NCI-H2107 (cell line): ENCODE results near the gene PDE10A.

Experiments used
- DNase-seq: peaks from one replicate; lab custom pipeline; 2025; lab: John Stamatoyannopoulos, UW

The PDE10A gene

DNA sequence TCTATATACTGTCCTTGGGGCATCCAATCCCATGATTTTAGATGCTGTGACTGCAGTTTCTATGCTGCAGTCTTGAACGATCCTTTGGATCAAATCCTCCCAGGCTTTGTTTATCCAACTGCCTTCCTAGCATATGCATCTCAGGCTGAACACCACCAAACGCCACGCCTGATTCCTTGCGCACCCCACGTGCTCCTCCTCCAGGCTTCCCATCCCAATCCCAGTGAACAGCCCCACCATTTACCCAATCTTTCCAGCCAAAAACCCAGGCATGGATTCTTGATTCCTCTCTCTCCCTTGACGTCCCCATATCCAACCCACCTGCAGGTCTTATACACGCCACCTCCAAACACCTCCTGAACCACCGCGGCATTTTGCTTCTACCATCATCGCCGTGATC is 7.8 kb downstream of the PDE10A start:
- no peak for DNase-seq

- DNase-seq = no peak
These were observed 8.9 kb downstream of the PDE10A start for GRCh38 chr6:165654144-165654543.

GRCh38 chr6:165653607-165654006 is 9.4 kb downstream of the PDE10A start:
- no peak for DNase-seq

DNA sequence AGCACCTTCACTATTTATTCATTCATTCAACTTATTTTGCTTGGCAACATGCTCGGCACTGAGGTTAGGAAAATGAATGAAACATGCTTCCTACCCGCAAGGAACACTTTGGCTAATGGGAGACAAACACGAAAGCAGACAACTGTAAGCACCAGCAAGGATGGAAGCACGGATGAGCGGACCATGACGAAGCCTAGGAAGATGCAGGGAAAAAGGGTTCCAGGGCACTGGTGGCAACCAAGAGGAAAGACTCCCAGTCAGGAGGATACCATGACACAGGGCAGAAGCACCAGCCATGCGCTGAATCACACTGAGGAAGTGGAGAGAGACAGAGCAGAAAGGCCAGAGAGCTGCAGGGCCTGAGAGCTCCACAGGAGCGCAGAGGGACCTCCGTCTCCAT is 9.8 kb downstream of the PDE10A start:
- no peak for DNase-seq

GRCh38 chr6:165652766-165653165 is 10.3 kb downstream of the PDE10A start:
- DNase-seq = no peak

GRCh38 chr6:165649166-165650137 is 13.6 kb downstream of the PDE10A start:
- DNase-seq = no peak

- no peak for DNase-seq
These were observed 16.0 kb downstream of the PDE10A start for GRCh38 chr6:165647041-165647440.

DNA sequence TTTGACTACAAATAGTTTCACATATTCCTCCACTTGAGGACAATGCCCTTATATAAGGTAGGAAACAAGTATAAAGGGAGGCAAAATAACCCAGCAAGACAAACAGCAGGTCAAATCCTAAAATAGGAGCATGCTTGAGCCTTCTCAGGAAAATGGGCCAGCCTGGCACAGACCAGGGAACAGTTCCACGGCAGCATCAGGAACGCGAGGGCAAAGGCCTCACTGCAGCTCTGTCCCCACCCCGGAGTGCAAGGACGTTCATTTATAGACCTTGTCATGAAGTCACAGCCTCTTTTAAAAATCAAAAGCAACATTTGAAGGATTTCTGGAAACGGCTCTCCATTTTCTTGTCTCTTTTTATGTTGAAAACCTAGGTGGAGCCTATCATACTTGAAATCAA is 17.1 kb downstream of the PDE10A start:
- no peak for DNase-seq

DNA sequence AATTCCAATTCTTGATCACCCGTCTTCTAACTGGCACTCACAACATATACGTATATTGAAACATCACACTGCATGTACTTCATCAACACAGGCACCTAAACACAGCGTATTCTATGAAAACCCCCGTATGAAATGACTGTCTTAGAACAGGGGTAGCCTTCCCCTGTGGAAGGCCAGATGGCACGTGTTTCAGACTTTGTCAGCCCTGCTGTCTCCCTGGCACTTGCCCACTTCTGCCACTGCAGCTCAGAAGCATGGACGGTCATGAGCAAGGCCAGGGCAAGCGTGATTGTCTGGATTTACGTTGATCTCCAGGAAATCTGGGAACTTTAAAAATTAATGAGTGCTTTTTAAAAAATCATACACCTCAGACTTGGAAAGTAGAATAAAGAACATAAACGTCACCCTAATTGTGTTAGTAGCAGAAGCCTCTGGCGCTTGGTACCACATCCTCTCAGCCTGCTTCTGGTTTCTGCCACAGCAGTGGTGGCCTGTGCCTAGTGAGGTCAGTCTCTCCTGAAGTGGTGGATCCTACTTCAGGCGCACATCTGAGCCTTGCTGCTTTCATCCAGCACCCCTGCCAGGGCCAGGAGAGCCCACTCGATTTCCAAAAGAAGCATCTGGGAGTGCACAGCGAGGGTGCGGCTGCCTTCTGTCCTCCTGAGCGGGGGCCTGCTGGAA is 18.3 kb downstream of the PDE10A start:
- no peak for DNase-seq

- no peak for DNase-seq
These were observed 20.0 kb downstream of the PDE10A start for GRCh38 chr6:165643015-165643414.

- DNase-seq = no peak
These were observed 21.3 kb downstream of the PDE10A start for GRCh38 chr6:165641672-165642156.

DNA sequence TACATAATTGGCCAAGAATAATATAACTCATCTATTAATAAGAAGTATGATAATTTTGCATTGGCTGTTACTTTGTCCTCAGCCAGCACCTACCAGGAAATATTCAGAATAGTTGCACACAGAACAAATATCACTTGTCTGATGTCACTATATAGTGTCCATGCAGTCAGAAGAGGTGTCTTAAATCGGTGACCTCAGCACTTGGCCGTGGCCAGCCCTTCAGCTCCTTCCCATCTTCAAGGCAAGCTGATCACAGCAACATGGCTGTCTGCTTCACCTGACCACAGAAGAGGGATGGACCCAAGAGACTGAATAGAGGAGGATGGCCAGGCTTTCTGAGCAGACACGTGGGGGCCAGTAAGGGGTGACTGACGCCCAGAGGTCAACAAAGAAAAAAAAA is 22.2 kb downstream of the PDE10A start:
- no peak for DNase-seq

DNA sequence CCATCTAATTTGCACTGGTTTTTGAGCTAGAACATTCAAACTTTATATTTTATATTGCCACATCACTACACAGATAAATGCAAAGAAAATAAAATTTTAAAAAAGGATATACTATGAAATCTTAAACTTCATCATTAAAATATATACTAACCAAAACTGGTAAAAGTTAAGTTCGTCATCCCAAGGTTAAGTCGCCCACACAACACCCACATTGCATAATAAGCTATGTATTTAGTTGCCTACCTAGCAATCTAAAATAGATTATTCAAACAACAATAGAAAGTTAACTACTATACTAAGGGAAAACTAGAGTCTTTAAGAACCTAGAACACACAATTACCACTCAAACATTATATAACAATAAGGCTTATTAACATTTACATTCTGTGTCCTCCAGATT is 24.5 kb downstream of the PDE10A start:
- DNase-seq = no peak

DNA sequence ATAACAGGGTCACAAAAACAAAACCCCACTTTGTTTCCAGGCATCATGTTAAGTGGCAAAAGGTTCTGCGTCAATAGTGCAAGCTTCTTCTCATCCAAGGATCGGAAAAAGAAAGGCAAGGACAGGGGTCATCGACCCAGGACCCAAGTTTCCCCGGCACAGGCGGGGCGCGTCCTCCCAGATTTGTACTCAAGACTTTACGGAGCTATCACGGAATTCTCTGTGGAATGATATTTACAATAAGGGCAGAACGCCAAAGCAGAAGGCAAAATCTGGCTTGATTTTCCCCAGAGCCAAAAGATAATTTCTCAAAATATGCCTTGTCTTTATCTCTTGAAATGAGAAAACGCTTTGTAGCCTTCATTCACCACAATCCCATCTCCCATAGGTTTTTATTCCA is 25.5 kb downstream of the PDE10A start:
- no peak for DNase-seq

DNA sequence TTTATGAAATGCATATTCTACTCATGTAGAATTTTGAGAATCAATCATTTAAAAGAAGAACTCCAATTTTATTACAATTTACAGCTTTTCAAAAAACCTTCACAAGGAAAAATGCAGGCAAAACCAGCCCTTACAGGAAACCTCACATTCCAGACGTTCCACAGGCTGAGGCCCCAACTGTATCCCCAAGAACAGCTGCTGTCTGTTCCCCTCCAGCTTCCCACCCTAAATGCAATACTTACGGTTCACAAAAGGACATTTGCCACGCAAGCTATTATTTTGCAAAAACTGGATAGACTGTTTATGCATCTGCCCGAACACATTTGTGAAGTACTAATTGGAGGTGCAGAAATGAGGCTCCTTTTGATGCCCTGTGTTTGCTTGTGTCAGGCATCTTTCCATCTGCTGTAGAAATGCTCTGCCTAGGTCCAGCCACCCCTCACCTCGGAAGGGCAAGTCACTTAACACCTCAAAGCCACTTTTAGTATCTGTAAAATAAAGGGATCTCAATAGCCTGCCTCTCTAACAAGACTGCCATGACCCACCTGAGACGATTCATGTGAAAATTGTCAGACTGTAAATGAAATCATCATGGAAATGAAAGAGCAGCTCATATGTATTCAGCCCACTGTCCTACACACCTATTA is 26.5 kb downstream of the PDE10A start:
- DNase-seq = no peak

GRCh38 chr6:165635965-165636364 is 27.1 kb downstream of the PDE10A start:
- DNase-seq = no peak

- DNase-seq = no peak
These were observed 28.8 kb downstream of the PDE10A start for GRCh38 chr6:165634101-165634880.

DNA sequence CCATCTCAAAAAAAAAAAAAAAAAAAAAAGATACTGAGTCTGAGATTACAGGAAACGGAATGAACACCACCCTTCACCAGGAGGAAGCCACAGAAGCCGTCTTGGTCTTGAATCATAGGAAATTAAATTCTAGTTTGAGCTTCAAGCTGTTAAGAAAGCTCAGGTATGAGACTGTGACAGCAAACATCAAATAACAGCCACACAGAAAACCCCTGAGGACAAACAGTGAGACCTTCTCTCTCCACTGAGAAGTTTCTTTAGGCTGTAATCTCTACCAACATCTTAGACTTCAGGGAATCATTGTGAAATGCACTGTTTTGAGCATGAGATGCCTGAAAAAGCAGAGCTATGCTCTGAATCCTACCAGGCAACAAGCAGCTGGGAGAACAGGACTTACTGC is 30.8 kb downstream of the PDE10A start:
- no peak for DNase-seq

- no peak for DNase-seq
These were observed 32.5 kb downstream of the PDE10A start for GRCh38 chr6:165630544-165630953.

- no peak for DNase-seq
These were observed 34.1 kb downstream of the PDE10A start for GRCh38 chr6:165628955-165629354.

DNA sequence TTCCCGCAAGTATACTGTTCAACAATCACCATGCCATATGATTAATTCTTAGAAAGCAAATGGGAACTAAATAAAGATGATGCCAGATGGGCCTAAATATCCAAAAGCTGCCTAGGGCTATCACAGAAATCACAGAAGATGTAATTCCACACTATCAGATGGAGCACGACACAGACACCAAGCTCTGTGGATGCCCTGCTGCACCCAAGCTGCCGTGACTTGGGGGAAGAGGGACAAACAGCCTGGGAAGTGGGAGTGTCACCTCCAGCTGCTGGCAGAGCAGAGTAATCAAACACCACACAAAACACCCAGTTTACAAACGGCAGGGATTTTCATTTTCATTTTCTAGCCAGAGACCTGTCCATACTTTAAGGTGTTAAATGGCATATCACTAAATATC is 35.7 kb downstream of the PDE10A start:
- DNase-seq = no peak

GRCh38 chr6:165626711-165627110 is 36.3 kb downstream of the PDE10A start:
- no peak for DNase-seq
